Nephron (organoid): ENCODE measurements around the gene UBR4.

Experiments
- H3K27ac Mint-ChIP-seq, 3 experiments: 2 replicates each; pipeline ENCODE4 v1.8.0; 2020; ENCODE audit warnings: mixed read lengths in 3 of 3, mild to moderate bottlenecking in 2 of 3, moderate library complexity in 1 of 3
- H3K27me3 Mint-ChIP-seq: 2 replicates; pipeline ENCODE4 v1.8.0; 2021; ENCODE audit warnings: low read depth, mild to moderate bottlenecking, moderate library complexity, mixed read lengths
- H3K36me3 Mint-ChIP-seq: 2 replicates; pipeline ENCODE4 v1.8.0; 2020; ENCODE audit warnings: low read depth, mixed read lengths
- H3K4me1 Mint-ChIP-seq: 2 replicates; pipeline ENCODE4 v1.8.0; 2020; ENCODE audit warnings: mixed read lengths
- H3K4me3 Mint-ChIP-seq, 3 experiments: 2 replicates each; pipeline ENCODE4 v1.8.0; 2020; ENCODE audit warnings: mild to moderate bottlenecking in 3 of 3, mixed read lengths in 3 of 3, moderate library complexity in 2 of 3
- H3K9me3 Mint-ChIP-seq: 2 replicates; pipeline ENCODE4 v1.8.0; 2020; ENCODE audit warnings: mixed read lengths
- CTCF ChIP-seq, 3 experiments: fragments of 200-600 bp; sonication (generic); IDR thresholded peaks; one replicate each; pipeline ENCODE4 v1.5.0; 2021; ENCODE audit warnings: antibody characterized with exemption in 3 of 3; ENCODE audit not compliant: unreplicated experiment in 3 of 3

UBR4 gene

DNA sequence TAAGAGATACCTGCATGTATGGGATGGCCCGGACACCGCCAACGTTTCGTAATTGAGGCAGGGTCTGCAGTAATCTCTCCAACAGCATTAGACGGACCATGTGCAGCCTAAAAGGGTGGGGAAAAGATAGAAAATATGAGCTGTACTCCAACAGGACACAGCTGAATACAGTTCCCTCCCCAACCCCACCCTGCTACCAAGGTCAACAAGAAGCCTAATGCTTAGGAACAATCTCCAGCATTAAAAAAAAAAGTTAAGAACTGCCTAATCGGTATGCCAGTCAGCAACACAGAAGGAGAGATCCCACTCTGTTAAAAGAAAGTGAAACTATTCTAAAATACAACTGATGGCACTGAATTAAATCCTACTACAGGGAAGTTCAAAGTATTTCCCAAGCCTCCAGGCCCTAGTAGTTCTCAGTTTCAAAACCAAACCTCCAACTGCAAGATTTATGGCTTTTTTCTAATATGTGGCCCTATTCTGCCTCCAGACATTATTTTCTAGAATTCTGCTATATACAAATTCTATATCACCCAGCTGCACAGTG lies 81.0 kb downstream of the UBR4 start:
- H3K9me3 Mint-ChIP-seq: peaks cover 3% of the 10 kb centered on the region
- no peak for TF ChIP-seq CTCF (IDR thresholded peaks at IDR 0.05; ENCODE audit: unreplicated experiment in 3 of 3)
- no peaks in the 10 kb centered on the region for H3K27me3 Mint-ChIP-seq
- peaks cover 78% of the 10 kb centered on the region for H3K36me3 Mint-ChIP-seq
- no peaks in the 10 kb centered on the region for H3K4me1 Mint-ChIP-seq
- no peak overlapping the region for H3K27ac Mint-ChIP-seq
- no peak overlapping the region for H3K4me3 Mint-ChIP-seq

- no peaks in the 10 kb centered on the region for H3K4me1 Mint-ChIP-seq
- H3K9me3 Mint-ChIP-seq: no peaks in the 10 kb centered on the region
- TF ChIP-seq CTCF (IDR thresholded peaks at IDR 0.05; ENCODE audit: unreplicated experiment in 3 of 3): no peak
- no peaks in the 10 kb centered on the region for H3K27me3 Mint-ChIP-seq
- H3K27ac Mint-ChIP-seq: no peak overlapping the region
- H3K4me3 Mint-ChIP-seq: no peak overlapping the region
- peaks cover 86% of the 10 kb centered on the region for H3K36me3 Mint-ChIP-seq
Measured at GRCh38 chr1:19124273-19124672, 85.8 kb downstream of the UBR4 start.

- Mint-ChIP-seq H3K4me1 (no peaks in the 10 kb centered on the region), H3K36me3 (peaks cover 88% of the 10 kb centered on the region), H3K27me3 (no peaks in the 10 kb centered on the region), H3K27ac (no peak overlapping the region), H3K4me3 (no peak overlapping the region), H3K9me3 (no peaks in the 10 kb centered on the region)
- TF ChIP-seq CTCF (IDR thresholded peaks at IDR 0.05; ENCODE audit: unreplicated experiment in 3 of 3): no peak
Measured at GRCh38 chr1:19123837-19124236, 86.2 kb downstream of the UBR4 start.

DNA sequence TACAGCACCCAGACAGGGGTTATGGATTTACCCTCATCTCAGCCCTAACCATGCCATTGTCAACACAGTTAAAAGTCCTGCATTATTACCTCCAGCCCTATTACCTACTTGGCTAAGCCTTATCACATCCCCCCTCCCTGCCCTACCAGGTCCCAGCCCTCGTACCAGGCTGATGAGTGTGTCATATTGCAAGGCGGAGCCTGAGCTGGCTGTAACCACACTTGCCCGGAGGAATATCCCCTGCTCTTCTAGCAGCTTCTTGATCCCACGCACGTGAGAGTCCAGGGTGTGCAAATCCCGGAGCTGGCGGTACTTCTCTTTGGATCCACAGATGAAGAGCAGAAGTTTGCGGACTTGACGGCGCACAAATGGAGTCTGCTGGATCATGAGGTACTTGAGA lies 87.4 kb downstream of the UBR4 start:
- H3K27ac Mint-ChIP-seq: no peak overlapping the region
- no peaks in the 10 kb centered on the region for H3K4me1 Mint-ChIP-seq

DNA sequence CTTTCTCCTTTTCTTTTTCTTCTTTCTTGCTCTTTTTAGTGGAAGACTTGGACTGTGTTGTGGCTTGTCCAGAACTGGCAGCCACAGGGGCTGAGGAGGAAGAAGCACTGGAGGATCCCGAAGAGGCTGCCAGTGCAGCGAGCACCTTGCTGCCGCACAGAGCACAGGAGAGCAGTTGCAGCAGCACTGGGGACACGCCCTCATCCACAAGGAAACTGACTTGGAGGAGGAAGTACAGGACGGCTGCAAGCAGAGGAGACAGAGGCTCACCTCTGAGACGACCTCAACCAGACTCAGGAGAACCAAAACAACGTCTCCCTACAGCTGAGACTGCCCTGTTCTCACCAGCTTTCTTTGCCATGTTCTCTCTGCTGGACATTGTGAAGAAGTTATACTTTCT lies 88.9 kb downstream of the UBR4 start:
- no peak overlapping the region for H3K4me3 Mint-ChIP-seq
- H3K27me3 Mint-ChIP-seq: no peaks in the 10 kb centered on the region
- no peaks in the 10 kb centered on the region for H3K4me1 Mint-ChIP-seq
- H3K36me3 Mint-ChIP-seq: peaks cover 75% of the 10 kb centered on the region
- no peak for TF ChIP-seq CTCF (IDR thresholded peaks at IDR 0.05; ENCODE audit: unreplicated experiment in 3 of 3)
- H3K27ac Mint-ChIP-seq: no peak overlapping the region
- H3K9me3 Mint-ChIP-seq: no peaks in the 10 kb centered on the region

More for the DNA sequence above, 87.4 kb downstream of the UBR4 start:
- TF ChIP-seq CTCF (IDR thresholded peaks at IDR 0.05; ENCODE audit: unreplicated experiment in 3 of 3): no peak
- Mint-ChIP-seq H3K9me3 (no peaks in the 10 kb centered on the region), H3K4me3 (no peak overlapping the region), H3K36me3 (peaks cover 85% of the 10 kb centered on the region), H3K27me3 (no peaks in the 10 kb centered on the region)

DNA sequence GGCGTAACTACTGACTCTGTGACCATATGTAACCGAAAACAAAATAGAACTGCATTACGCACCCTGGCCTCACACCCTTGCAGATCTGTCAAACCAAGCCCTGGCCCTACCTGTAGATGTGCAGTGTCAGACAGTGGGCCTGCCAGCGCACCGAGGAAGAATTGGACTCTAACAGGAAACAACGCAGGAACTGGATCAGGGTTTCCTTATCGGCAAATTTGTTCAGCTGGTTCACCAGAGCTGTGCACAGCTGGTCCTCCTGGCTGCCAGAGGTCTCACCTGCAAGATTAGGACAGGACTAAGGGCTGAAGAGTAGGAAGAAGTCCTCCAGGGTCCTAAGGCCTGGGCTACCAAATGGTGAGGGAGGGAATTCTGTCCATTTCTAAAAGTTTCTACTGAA lies 90.0 kb downstream of the UBR4 start:
- Mint-ChIP-seq H3K27me3 (no peaks in the 10 kb centered on the region), H3K4me1 (no peaks in the 10 kb centered on the region), H3K36me3 (peaks cover 71% of the 10 kb centered on the region), H3K9me3 (no peaks in the 10 kb centered on the region), H3K4me3 (no peak overlapping the region), H3K27ac (no peak overlapping the region)
- no peak for TF ChIP-seq CTCF (IDR thresholded peaks at IDR 0.05; ENCODE audit: unreplicated experiment in 3 of 3)
